A673 (cell line): ENCODE data around the gene IRF6. TPM values are rescaled to one million over a fixed set of nuclear protein-coding genes. Genes with fewer than 3 reads are reported as not detected.

Experiments
- BruUV-seq: library from RNA; stranded (reverse); fragments of 400-500 nt; replicated peaks from 2 replicates; lab custom pipeline; 2021; lab: Mats Ljungman, UMichigan
- CTCF ChIA-PET: fragments of 300-600 bp; sonication (Branson Sonifier 250); formaldehyde crosslinking; loops from one replicate; lab custom pipeline; 2022; ENCODE audit warnings: antibody characterized with exemption; lab: Charles Lee
- POLR2A ChIA-PET: fragments of 300-600 bp; sonication (Branson Sonifier 250); formaldehyde crosslinking; loops from one replicate; lab custom pipeline; 2022; ENCODE audit warnings: antibody characterized with exemption; ENCODE audit not compliant: low non-redundant PET; lab: Charles Lee
- DNase-seq: peaks from one replicate; pipeline ENCODE4 v3.0.0-alpha.2; 2015; ENCODE audit warnings: low spot score
- H3K27ac ChIP-seq: fragments of 200-600 bp; sonication (generic); 2 replicates; pipeline ENCODE4 v1.5.1; 2016; ENCODE audit warnings: mixed run types, low read depth, mild to moderate bottlenecking, mixed read lengths, antibody characterized with exemption, low read length; ENCODE audit not compliant: poor library complexity, severe bottlenecking
- H3K27me3 ChIP-seq: fragments of 200-600 bp; sonication (generic); replicated peaks from 2 replicates; pipeline ENCODE4 v1.6.1; 2017; ENCODE audit warnings: mixed run types, low read depth, mild to moderate bottlenecking, mixed read lengths, antibody characterized with exemption, low read length; ENCODE audit not compliant: insufficient read depth, poor library complexity
- H3K36me3 ChIP-seq: fragments of 200-600 bp; sonication (generic); 2 replicates; pipeline ENCODE4 v1.6.1; 2016; ENCODE audit warnings: mixed run types, mild to moderate bottlenecking, mixed read lengths, antibody characterized with exemption, low read length; ENCODE audit not compliant: insufficient read depth, poor library complexity, severe bottlenecking
- H3K4me1 ChIP-seq: fragments of 200-600 bp; sonication (generic); 2 replicates; pipeline ENCODE4 v1.6.1; 2017; ENCODE audit warnings: mixed run types, mild to moderate bottlenecking, mixed read lengths, antibody characterized with exemption, low read length; ENCODE audit not compliant: insufficient read depth, poor library complexity, severe bottlenecking
- H3K4me3 ChIP-seq: fragments of 200-600 bp; sonication (generic); 2 replicates; pipeline ENCODE4 v1.5.1; 2016; ENCODE audit warnings: low read depth, mixed run types, mild to moderate bottlenecking, mixed read lengths, low read length; ENCODE audit not compliant: poor library complexity, severe bottlenecking
- H3K9me3 ChIP-seq: fragments of 200-600 bp; sonication (generic); 2 replicates; pipeline ENCODE4 v1.6.1; 2016; ENCODE audit warnings: mixed run types, low read depth, mild to moderate bottlenecking, mixed read lengths, antibody characterized with exemption, low read length; ENCODE audit not compliant: poor library complexity, severe bottlenecking
- CTCF ChIP-seq: fragments of 300-800, 200-600 bp; sonication (generic); conservative IDR thresholded peaks from 2 replicates; pipeline ENCODE4 v1.5.1; 2017; ENCODE audit warnings: low read depth, mild to moderate bottlenecking, antibody characterized with exemption, low read length, moderate library complexity, mixed read lengths
- EZH2 ChIP-seq: fragments of 200-600 bp; sonication (generic); IDR thresholded peaks from 2 replicates; pipeline ENCODE4 v1.6.1; 2017; ENCODE audit warnings: borderline replicate concordance, low read depth, mild to moderate bottlenecking, mixed read lengths, antibody characterized with exemption, low read length; ENCODE audit not compliant: poor library complexity, severe bottlenecking
- intact Hi-C: fragments of 100-400 bp; cut with micrococcal nuclease; formaldehyde crosslinking; loops from one replicate; pipeline ENCODE4 v1.10.0; 2022; ENCODE audit not compliant: unreplicated experiment
- total RNA-seq: library from RNA; stranded (reverse); gene quantifications from 2 replicates; pipeline ENCODE4 v1.2.3, GENCODE V29; 2021

IRF6 gene
- total RNA-seq, 1 experiment from 2014 or later: 0.17 TPM

GRCh38 chr1:209761011-209761635 is 44.8 kb downstream of the IRF6 start:
- H3K9me3 ChIP-seq: no peaks in the 10 kb centered on the region
- H3K27ac ChIP-seq: no peak overlapping the region
- intact Hi-C loops: no loop called here
- H3K27me3 ChIP-seq: no peaks in the 10 kb centered on the region
- no peaks in the 10 kb centered on the region for H3K36me3 ChIP-seq
- no TSS peak for BruUV-seq
- DNase-seq: no peak
- H3K4me3 ChIP-seq: no peak overlapping the region
- CTCF ChIA-PET: no interaction called here
- no peaks in the 10 kb centered on the region for H3K4me1 ChIP-seq
- no peak for TF ChIP-seq CTCF
- no peak for TF ChIP-seq EZH2
- POLR2A ChIA-PET: no interaction called here

GRCh38 chr1:209759829-209760359 is 46.0 kb downstream of the IRF6 start:
- no TSS peak for BruUV-seq
- intact Hi-C loops: no loop called here
- H3K4me3 ChIP-seq: no peak overlapping the region
- ChIA-PET CTCF (no interaction called here), POLR2A (no interaction called here)
- H3K27me3 ChIP-seq: no peaks in the 10 kb centered on the region
- no peaks in the 10 kb centered on the region for H3K9me3 ChIP-seq
- H3K4me1 ChIP-seq: no peaks in the 10 kb centered on the region
- H3K27ac ChIP-seq: no peak overlapping the region
- DNase-seq: no peak
- TF ChIP-seq EZH2: no peak
- TF ChIP-seq CTCF: no peak
- H3K36me3 ChIP-seq: no peaks in the 10 kb centered on the region

- TF ChIP-seq EZH2 (no peak), CTCF (no peak)
- intact Hi-C loops: no loop called here
- ChIA-PET POLR2A (no interaction called here), CTCF (no interaction called here)
- H3K4me3 ChIP-seq: no peak overlapping the region
- no peaks in the 10 kb centered on the region for H3K27me3 ChIP-seq
- BruUV-seq: no TSS peak
- no peak overlapping the region for H3K27ac ChIP-seq
- no peak for DNase-seq
- no peaks in the 10 kb centered on the region for H3K36me3 ChIP-seq
- no peaks in the 10 kb centered on the region for H3K9me3 ChIP-seq
- H3K4me1 ChIP-seq: no peaks in the 10 kb centered on the region
These were observed 47.5 kb downstream of the IRF6 start for GRCh38 chr1:209758400-209758799.
